GM23338 (cell line): ENCODE results near the gene ABL2. TPM values are rescaled to one million over a fixed set of nuclear protein-coding genes. Genes with fewer than 3 reads are reported as not detected.

ENCODE experiments used
- ATAC-seq: fragments of 200-7000 bp; cut with Tn5 transposase; 3 replicates; pipeline ENCODE4 v1.9.1; 2020
- DNase-seq: peaks from one replicate; pipeline ENCODE4 v3.0.0-alpha.2; 2015; ENCODE audit warnings: low spot score
- H2AFZ ChIP-seq: fragments of 200-600 bp; sonication (generic); 2 replicates; pipeline ENCODE4 v1.8.0; 2016; ENCODE audit warnings: antibody characterized with exemption, mild to moderate bottlenecking, moderate library complexity
- H3F3A ChIP-seq: fragments of 200-600 bp; sonication (generic); replicated peaks from 2 replicates; pipeline ENCODE4 v1.8.0; 2017; ENCODE audit warnings: antibody characterized with exemption, mixed run types, low read depth
- H3K27ac ChIP-seq: fragments of 200-600 bp; sonication (generic); 2 replicates; pipeline ENCODE4 v1.6.1; 2016; ENCODE audit warnings: low read depth
- H3K27me3 ChIP-seq: fragments of 200-600 bp; sonication (generic); 2 replicates; pipeline ENCODE4 v1.8.0; 2016; ENCODE audit warnings: mild to moderate bottlenecking, mixed run types, moderate library complexity; ENCODE audit not compliant: insufficient read depth
- H3K36me3 ChIP-seq: fragments of 200-600 bp; sonication (generic); 2 replicates; pipeline ENCODE4 v1.8.0; 2016; ENCODE audit warnings: mild to moderate bottlenecking; ENCODE audit not compliant: insufficient read depth
- H3K4me1 ChIP-seq: fragments of 200-600 bp; sonication (generic); 2 replicates; pipeline ENCODE4 v1.8.0; 2016; ENCODE audit warnings: mild to moderate bottlenecking, moderate library complexity; ENCODE audit not compliant: insufficient read depth
- H3K4me2 ChIP-seq: fragments of 200-600 bp; sonication (generic); 2 replicates; pipeline ENCODE4 v1.7.1; 2017; ENCODE audit warnings: mixed run types
- H3K4me3 ChIP-seq: fragments of 200-600 bp; sonication (generic); 2 replicates; pipeline ENCODE4 v1.6.1; 2016; ENCODE audit warnings: mixed run types
- H3K79me2 ChIP-seq: fragments of 200-600 bp; sonication (generic); replicated peaks from 2 replicates; pipeline ENCODE4 v1.8.0; 2017; ENCODE audit warnings: mild to moderate bottlenecking; ENCODE audit not compliant: insufficient read depth
- H3K9me2 ChIP-seq: fragments of 200-600 bp; sonication (generic); 2 replicates; pipeline ENCODE4 v1.8.0; 2017; ENCODE audit not compliant: insufficient read depth
- H4K20me1 ChIP-seq: fragments of 200-600 bp; sonication (generic); replicated peaks from 2 replicates; pipeline ENCODE4 v1.8.0; 2017; ENCODE audit warnings: mild to moderate bottlenecking; ENCODE audit not compliant: insufficient read depth
- H3K27ac Mint-ChIP-seq: 2 replicates; pipeline ENCODE4 v1.8.0; 2020; ENCODE audit warnings: inconsistent platforms, mild to moderate bottlenecking, moderate library complexity, mixed read lengths
- H3K27me3 Mint-ChIP-seq: 3 replicates; pipeline ENCODE4 v1.8.0; 2022; ENCODE audit warnings: low read depth, mild to moderate bottlenecking, moderate library complexity, mixed read lengths, inconsistent platforms; ENCODE audit not compliant: insufficient read depth, poor library complexity
- H3K36me3 Mint-ChIP-seq: 3 replicates; pipeline ENCODE4 v1.8.0; 2021; ENCODE audit warnings: low read depth, mild to moderate bottlenecking, inconsistent platforms, moderate library complexity, mixed read lengths
- H3K4me1 Mint-ChIP-seq: 3 replicates; pipeline ENCODE4 v1.8.0; 2020; ENCODE audit warnings: mild to moderate bottlenecking, inconsistent platforms, mixed read lengths
- H3K4me3 Mint-ChIP-seq: 3 replicates; pipeline ENCODE4 v1.8.0; 2021; ENCODE audit warnings: moderate library complexity, mild to moderate bottlenecking, inconsistent platforms, mixed read lengths
- H3K9me3 Mint-ChIP-seq: 3 replicates; pipeline ENCODE4 v1.8.0; 2020; ENCODE audit warnings: moderate library complexity, mild to moderate bottlenecking, inconsistent platforms, mixed read lengths
- CREB1 ChIP-seq: fragments of 250-450 bp; sonication (Bioruptor Pico); IDR thresholded peaks from 2 replicates; pipeline ENCODE4 v1.5.0; 2020; ENCODE audit warnings: low read depth, mild to moderate bottlenecking, moderate library complexity
- EZH2 ChIP-seq: fragments of 200-600 bp; sonication (generic); IDR thresholded peaks from one replicate; pipeline ENCODE4 v1.8.0; 2017; ENCODE audit warnings: antibody characterized with exemption, mild to moderate bottlenecking, low read depth; ENCODE audit not compliant: unreplicated experiment
- EZH2phosphoT487 ChIP-seq: fragments of 200-600 bp; sonication (generic); IDR thresholded peaks from one replicate; pipeline ENCODE4 v1.8.1; 2018; ENCODE audit warnings: antibody characterized with exemption; ENCODE audit not compliant: unreplicated experiment
- NANOG ChIP-seq: IDR thresholded peaks from 2 replicates; pipeline ENCODE4 v1.6.1; 2016; ENCODE audit warnings: antibody characterized with exemption, borderline replicate concordance
- POLR2AphosphoS5 ChIP-seq: IDR thresholded peaks from 2 replicates; pipeline ENCODE4 v1.6.1; 2016; ENCODE audit warnings: antibody characterized with exemption, low read depth
- STAT1 ChIP-seq: IDR thresholded peaks from one replicate; pipeline ENCODE4 v1.6.1; 2016; ENCODE audit warnings: antibody characterized with exemption; ENCODE audit not compliant: unreplicated experiment
- ZNF114 ChIP-seq: fragments of 250-450 bp; sonication (Bioruptor Pico); IDR thresholded peaks from 2 replicates; pipeline ENCODE4 v1.5.0; 2020; ENCODE audit warnings: mild to moderate bottlenecking, moderate library complexity
- ZNF331 ChIP-seq: fragments of 250-450 bp; sonication (Bioruptor Pico); IDR thresholded peaks from 2 replicates; pipeline ENCODE4 v1.5.0; 2020; ENCODE audit warnings: low read depth, mild to moderate bottlenecking, moderate library complexity
- polyA plus RNA-seq: library from polyadenylated mRNA; unstranded; fragments of >200 nt; fragmentation: Nextera tagmentation; extraction: Ambion mirVana; gene quantifications from 2 replicates; pipeline ENCODE4 v1.2.1, GENCODE V29; 2016
- total RNA-seq: library from RNA; depleted of rRNA; stranded (reverse); fragments of >200 nt; shearing (Covaris generic); gene quantifications from 2 replicates; pipeline ENCODE4 v1.2.3, GENCODE V29; 2014
- TF ChIP-seq, protein P1 (sequence below): IDR thresholded peaks from one replicate; pipeline ENCODE4 v1.6.1; 2018; ENCODE audit warnings: antibody characterized with exemption; ENCODE audit not compliant: unreplicated experiment
- TF ChIP-seq, protein P2 (sequence below): IDR thresholded peaks from 2 replicates; pipeline ENCODE4 v1.6.1; 2016; ENCODE audit warnings: antibody characterized with exemption
- TF ChIP-seq, protein P3 (sequence below), 2 experiments: fragments of 200-600 bp in 1 of 2; sonication (generic) in 1 of 2; conservative IDR thresholded peaks; 2 replicates each; pipeline versions ENCODE4 v1.5.1 to v1.6.1; 2016 to 2017; ENCODE audit warnings: antibody characterized with exemption in 2 of 2, low read depth in 2 of 2, mild to moderate bottlenecking in 2 of 2, moderate library complexity in 1 of 2

Gene ABL2
- total and polyA plus RNA-seq, 2 experiments from 2014 or later, result 5.8 to 22.7 TPM

DNA sequence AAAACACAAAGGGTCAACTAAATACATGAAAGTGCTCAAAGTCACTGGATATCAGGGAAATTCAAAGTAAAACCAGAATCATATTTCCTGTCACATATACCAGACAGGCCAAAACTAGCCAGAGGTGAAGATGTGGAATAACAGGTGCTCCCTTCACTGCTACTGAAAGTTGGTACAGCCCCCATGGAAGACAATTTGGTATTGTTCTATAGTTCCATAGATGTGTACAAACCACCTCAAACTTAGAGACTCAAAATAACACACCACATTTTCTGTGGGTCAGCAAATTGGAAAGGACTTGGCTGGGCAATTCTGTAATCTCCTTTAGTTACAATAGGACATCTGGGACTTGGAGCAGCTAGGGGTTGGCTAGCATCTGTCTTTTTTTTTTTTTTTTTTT is 39.6 kb upstream of the ABL2 start:
- H3K4me1 Mint-ChIP-seq, result peaks cover 5% of the 10 kb centered on the region; the same call in 1 of the 3 replicates
- no peaks in the 10 kb centered on the region for H3F3A ChIP-seq

More for the DNA sequence above, 39.6 kb upstream of the ABL2 start:
- Mint-ChIP-seq H3K27me3 (no peaks in the 10 kb centered on the region), H3K9me3 (no peaks in the 10 kb centered on the region), H3K27ac (no peak overlapping the region), H3K36me3 (no peaks in the 10 kb centered on the region), H3K4me3 (no peak overlapping the region)
- Histone ChIP-seq H3K27me3 (no peaks in the 10 kb centered on the region), H3K4me1 (no peaks in the 10 kb centered on the region), H3K9me2 (no peaks in the 10 kb centered on the region), H3K79me2 (no peaks in the 10 kb centered on the region), H3K36me3 (no peaks in the 10 kb centered on the region), H4K20me1 (no peaks in the 10 kb centered on the region), H3K27ac (no peak overlapping the region), H3K4me3 (no peak overlapping the region), H2AFZ (no peak overlapping the region), H3K4me2 (no peak overlapping the region)
- TF ChIP-seq ZNF331 (no peak), EZH2phosphoT487 (no peak), STAT1 (no peak), NANOG (no peak), EZH2 (no peak), CREB1 (CRISPR knock-in tag) (no peak), ZNF114 (CRISPR knock-in tag) (no peak), POLR2AphosphoS5 (no peak)
- TF ChIP-seq, protein P1, sequence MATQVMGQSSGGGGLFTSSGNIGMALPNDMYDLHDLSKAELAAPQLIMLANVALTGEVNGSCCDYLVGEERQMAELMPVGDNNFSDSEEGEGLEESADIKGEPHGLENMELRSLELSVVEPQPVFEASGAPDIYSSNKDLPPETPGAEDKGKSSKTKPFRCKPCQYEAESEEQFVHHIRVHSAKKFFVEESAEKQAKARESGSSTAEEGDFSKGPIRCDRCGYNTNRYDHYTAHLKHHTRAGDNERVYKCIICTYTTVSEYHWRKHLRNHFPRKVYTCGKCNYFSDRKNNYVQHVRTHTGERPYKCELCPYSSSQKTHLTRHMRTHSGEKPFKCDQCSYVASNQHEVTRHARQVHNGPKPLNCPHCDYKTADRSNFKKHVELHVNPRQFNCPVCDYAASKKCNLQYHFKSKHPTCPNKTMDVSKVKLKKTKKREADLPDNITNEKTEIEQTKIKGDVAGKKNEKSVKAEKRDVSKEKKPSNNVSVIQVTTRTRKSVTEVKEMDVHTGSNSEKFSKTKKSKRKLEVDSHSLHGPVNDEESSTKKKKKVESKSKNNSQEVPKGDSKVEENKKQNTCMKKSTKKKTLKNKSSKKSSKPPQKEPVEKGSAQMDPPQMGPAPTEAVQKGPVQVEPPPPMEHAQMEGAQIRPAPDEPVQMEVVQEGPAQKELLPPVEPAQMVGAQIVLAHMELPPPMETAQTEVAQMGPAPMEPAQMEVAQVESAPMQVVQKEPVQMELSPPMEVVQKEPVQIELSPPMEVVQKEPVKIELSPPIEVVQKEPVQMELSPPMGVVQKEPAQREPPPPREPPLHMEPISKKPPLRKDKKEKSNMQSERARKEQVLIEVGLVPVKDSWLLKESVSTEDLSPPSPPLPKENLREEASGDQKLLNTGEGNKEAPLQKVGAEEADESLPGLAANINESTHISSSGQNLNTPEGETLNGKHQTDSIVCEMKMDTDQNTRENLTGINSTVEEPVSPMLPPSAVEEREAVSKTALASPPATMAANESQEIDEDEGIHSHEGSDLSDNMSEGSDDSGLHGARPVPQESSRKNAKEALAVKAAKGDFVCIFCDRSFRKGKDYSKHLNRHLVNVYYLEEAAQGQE, result no peak
- TF ChIP-seq, protein P2, sequence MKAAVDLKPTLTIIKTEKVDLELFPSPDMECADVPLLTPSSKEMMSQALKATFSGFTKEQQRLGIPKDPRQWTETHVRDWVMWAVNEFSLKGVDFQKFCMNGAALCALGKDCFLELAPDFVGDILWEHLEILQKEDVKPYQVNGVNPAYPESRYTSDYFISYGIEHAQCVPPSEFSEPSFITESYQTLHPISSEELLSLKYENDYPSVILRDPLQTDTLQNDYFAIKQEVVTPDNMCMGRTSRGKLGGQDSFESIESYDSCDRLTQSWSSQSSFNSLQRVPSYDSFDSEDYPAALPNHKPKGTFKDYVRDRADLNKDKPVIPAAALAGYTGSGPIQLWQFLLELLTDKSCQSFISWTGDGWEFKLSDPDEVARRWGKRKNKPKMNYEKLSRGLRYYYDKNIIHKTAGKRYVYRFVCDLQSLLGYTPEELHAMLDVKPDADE, result no peak
- TF ChIP-seq, protein P3, sequence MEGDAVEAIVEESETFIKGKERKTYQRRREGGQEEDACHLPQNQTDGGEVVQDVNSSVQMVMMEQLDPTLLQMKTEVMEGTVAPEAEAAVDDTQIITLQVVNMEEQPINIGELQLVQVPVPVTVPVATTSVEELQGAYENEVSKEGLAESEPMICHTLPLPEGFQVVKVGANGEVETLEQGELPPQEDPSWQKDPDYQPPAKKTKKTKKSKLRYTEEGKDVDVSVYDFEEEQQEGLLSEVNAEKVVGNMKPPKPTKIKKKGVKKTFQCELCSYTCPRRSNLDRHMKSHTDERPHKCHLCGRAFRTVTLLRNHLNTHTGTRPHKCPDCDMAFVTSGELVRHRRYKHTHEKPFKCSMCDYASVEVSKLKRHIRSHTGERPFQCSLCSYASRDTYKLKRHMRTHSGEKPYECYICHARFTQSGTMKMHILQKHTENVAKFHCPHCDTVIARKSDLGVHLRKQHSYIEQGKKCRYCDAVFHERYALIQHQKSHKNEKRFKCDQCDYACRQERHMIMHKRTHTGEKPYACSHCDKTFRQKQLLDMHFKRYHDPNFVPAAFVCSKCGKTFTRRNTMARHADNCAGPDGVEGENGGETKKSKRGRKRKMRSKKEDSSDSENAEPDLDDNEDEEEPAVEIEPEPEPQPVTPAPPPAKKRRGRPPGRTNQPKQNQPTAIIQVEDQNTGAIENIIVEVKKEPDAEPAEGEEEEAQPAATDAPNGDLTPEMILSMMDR (conservative IDR thresholded peaks at IDR 0.05; ENCODE audit: low read depth in 2 of 2), result no peak
- ATAC-seq, result no peak
- no peak for DNase-seq
